IMR-90 (cell line): Measurements from ENCODE around the gene THADA. TPM values are rescaled to one million over a fixed set of nuclear protein-coding genes. Genes with fewer than 3 reads are reported as not detected.

Experiments used
- ATAC-seq: fragments of 200-7000 bp; cut with Tn5 transposase; 2 replicates; pipeline ENCODE4 v1.9.1; 2020; ENCODE audit warnings: low read depth, mild to moderate bottlenecking, moderate library complexity
- BruUV-seq: library from RNA; stranded (reverse); fragments of 400-500 nt; replicated peaks from 2 replicates; lab custom pipeline; 2021; lab: Mats Ljungman, UMichigan
- CTCF ChIA-PET: fragments of 300-600 bp; formaldehyde crosslinking; extraction: SDS; loops from one replicate; lab custom pipeline; 2021; ENCODE audit warnings: antibody characterized with exemption; lab: Yijun Ruan, JAX
- POLR2A ChIA-PET: fragments of 300-600 bp; sonication (Branson Sonifier 250); formaldehyde crosslinking; loops from one replicate; lab custom pipeline; 2022; ENCODE audit warnings: antibody characterized with exemption; ENCODE audit not compliant: unreplicated experiment; lab: Charles Lee
- DNase-seq: peaks from one replicate; pipeline ENCODE4 v3.0.0; 2013
- H2AFZ ChIP-seq: replicated peaks from 2 replicates; pipeline ENCODE3; 2013; ENCODE audit warnings: low read length, mild to moderate bottlenecking; ENCODE audit not compliant: poor library complexity
- H2AK5ac ChIP-seq: 2 replicates; pipeline ENCODE4 v1.6.1; 2013; ENCODE audit warnings: low read depth, low read length, inconsistent platforms
- H2AK9ac ChIP-seq: replicated peaks from 2 replicates; pipeline ENCODE3; 2013; ENCODE audit warnings: mild to moderate bottlenecking, low read depth, low read length, moderate library complexity; ENCODE audit not compliant: poor library complexity
- H2BK120ac ChIP-seq: 2 replicates; pipeline ENCODE4 v1.6.1; 2013; ENCODE audit warnings: low read depth, low read length, inconsistent platforms
- H2BK15ac ChIP-seq: 3 replicates; pipeline ENCODE4 v1.6.1; 2013; ENCODE audit warnings: low read depth, low read length, inconsistent platforms
- H2BK20ac ChIP-seq: 2 replicates; pipeline ENCODE4 v1.6.1; 2013; ENCODE audit warnings: low read depth, mild to moderate bottlenecking, inconsistent platforms, low read length, moderate library complexity
- H2BK5ac ChIP-seq: 2 replicates; pipeline ENCODE4 v1.6.1; 2013; ENCODE audit warnings: mild to moderate bottlenecking, low read depth, low read length, inconsistent platforms; ENCODE audit not compliant: poor library complexity, severe bottlenecking
- H3K14ac ChIP-seq: replicated peaks from 2 replicates; pipeline ENCODE4 v1.6.1; 2013; ENCODE audit warnings: low read depth, low read length, inconsistent platforms
- H3K18ac ChIP-seq: 2 replicates; pipeline ENCODE4 v1.6.1; 2013; ENCODE audit warnings: low read depth, low read length, control low read depth
- H3K23ac ChIP-seq: 2 replicates; pipeline ENCODE4 v1.6.1; 2013; ENCODE audit warnings: low read depth, low read length, inconsistent platforms
- H3K27ac ChIP-seq: 2 replicates; pipeline ENCODE4 v1.5.1; 2013; ENCODE audit warnings: mild to moderate bottlenecking, control low read depth, low read length; ENCODE audit not compliant: insufficient read depth
- H3K27me3 ChIP-seq: 2 replicates; pipeline ENCODE4 v1.6.1; 2013; ENCODE audit warnings: low read length; ENCODE audit not compliant: control insufficient read depth, insufficient read depth
- H3K36me3 ChIP-seq: 2 replicates; pipeline ENCODE4 v1.6.1; 2013; ENCODE audit warnings: low read length, mixed read lengths; ENCODE audit not compliant: control insufficient read depth, insufficient read depth
- H3K4ac ChIP-seq: 2 replicates; pipeline ENCODE4 v1.6.1; 2013; ENCODE audit warnings: low read depth, low read length, inconsistent platforms
- H3K4me1 ChIP-seq: 2 replicates; pipeline ENCODE4 v1.6.1; 2013; ENCODE audit warnings: low read length, mixed read lengths; ENCODE audit not compliant: control insufficient read depth, insufficient read depth
- H3K4me2 ChIP-seq: 2 replicates; pipeline ENCODE4 v1.6.1; 2013; ENCODE audit warnings: low read depth, mild to moderate bottlenecking, control low read depth, low read length, moderate library complexity
- H3K4me3 ChIP-seq: 2 replicates; pipeline ENCODE4 v1.5.1; 2013; ENCODE audit warnings: low read depth, mild to moderate bottlenecking, control low read depth, low read length, moderate library complexity; ENCODE audit not compliant: insufficient read depth
- H3K56ac ChIP-seq: 2 replicates; pipeline ENCODE4 v1.6.1; 2013; ENCODE audit warnings: low read length, inconsistent platforms; ENCODE audit not compliant: insufficient read depth; ENCODE audit errors: extremely low read depth
- H3K79me1 ChIP-seq, 2 experiments: 2 replicates each; pipeline ENCODE4 v1.6.1; 2013; ENCODE audit warnings: low read length in 2 of 2, inconsistent platforms in 1 of 2, low read depth in 1 of 2
- H3K9ac ChIP-seq: 2 replicates; pipeline ENCODE4 v1.6.1; 2013; ENCODE audit warnings: low read depth, low read length, control low read depth
- H3K9me1 ChIP-seq: 2 replicates; pipeline ENCODE4 v1.6.1; 2013; ENCODE audit warnings: low read length, inconsistent platforms; ENCODE audit not compliant: insufficient read depth
- H3K9me3 ChIP-seq: 2 replicates; pipeline ENCODE4 v1.6.1; 2013; ENCODE audit warnings: low read length; ENCODE audit not compliant: control insufficient read depth, insufficient read depth
- H4K20me1 ChIP-seq: 2 replicates; pipeline ENCODE4 v1.6.1; 2013; ENCODE audit warnings: low read length, inconsistent platforms; ENCODE audit not compliant: insufficient read depth
- H4K5ac ChIP-seq: 2 replicates; pipeline ENCODE4 v1.6.1; 2013; ENCODE audit warnings: mild to moderate bottlenecking, low read depth, low read length, control low read depth
- H4K8ac ChIP-seq, 2 experiments: 2 replicates each; pipeline ENCODE4 v1.6.1; 2013; ENCODE audit warnings: low read depth in 2 of 2, low read length in 2 of 2, control low read depth in 1 of 2, inconsistent platforms in 1 of 2
- H4K91ac ChIP-seq: 2 replicates; pipeline ENCODE4 v1.6.1; 2013; ENCODE audit warnings: low read depth, low read length, inconsistent platforms; ENCODE audit not compliant: insufficient read depth
- NFE2L2 ChIP-seq: fragments of 150-350 bp; IDR thresholded peaks from 2 replicates; pipeline ENCODE4 v1.6.1; 2016; ENCODE audit warnings: low read depth, mild to moderate bottlenecking, low read length
- dilution Hi-C: fragments of 300-500 bp; cut with HindIII; formaldehyde crosslinking; loops from one replicate; pipeline ENCODE4 v1.14.3; 2018; ENCODE audit warnings: low sequenced_read_pairs; ENCODE audit not compliant: unreplicated experiment
- in situ Hi-C: fragments of 300-500 bp; cut with MboI; formaldehyde crosslinking; loops from 3 replicates; pipeline ENCODE4 v1.14.3; 2019; ENCODE audit warnings: low sequenced_read_pairs, inconsistent platforms, mixed read lengths
- intact Hi-C: fragments of 100-400 bp; cut with micrococcal nuclease; formaldehyde crosslinking; loops from 2 replicates; pipeline ENCODE4 v1.10.0; 2022
- polyA plus RNA-seq, 3 experiments: library from polyadenylated mRNA; depleted of rRNA; stranded (reverse); fragments of >200 nt; gene quantifications; 2 replicates each; pipeline ENCODE4 v1.2.3, GENCODE V29; 2012; ENCODE audit warnings: low replicate concordance in 1 of 3
- total RNA-seq: library from RNA; depleted of rRNA; stranded (reverse); fragments of >200 nt; gene quantifications from 2 replicates; pipeline ENCODE4 v1.2.3, GENCODE V29; 2012

The THADA gene
- total and polyA plus RNA-seq, 2 of the 4 experiments (the other 2 are of a cell fraction) = 10.5 to 21.3 TPM

DNA sequence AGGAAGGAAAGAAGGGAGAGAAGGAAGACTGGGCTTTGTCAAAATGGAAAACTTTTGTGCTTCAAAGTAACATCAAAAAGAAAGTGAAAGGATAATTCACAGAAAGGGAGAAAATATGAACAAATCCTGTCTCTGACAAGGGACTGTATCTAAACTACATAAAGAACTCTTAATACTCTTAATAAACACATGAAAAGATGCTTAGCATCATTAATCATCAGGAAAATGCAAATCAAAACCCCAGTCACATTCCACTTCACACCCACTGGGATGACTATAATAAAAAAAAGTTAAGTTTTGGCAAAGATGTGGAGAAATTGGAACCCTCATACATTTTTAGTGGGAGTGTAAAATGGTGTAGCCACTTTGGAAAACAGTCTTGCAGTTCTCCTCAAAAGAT lies 357.7 kb downstream of the THADA start:
- dilution Hi-C loops (no loop called here), intact Hi-C loops (no loop called here), in situ Hi-C loops (loop anchor here (10.0 kb wide), 1 partner anchor 383 kb away; no protein-coding TSS in a partner anchor)
- Histone ChIP-seq H3K9ac (no peak overlapping the region), H2BK20ac (no peak overlapping the region), H4K5ac (no peak overlapping the region), H3K27me3 (no peaks in the 10 kb centered on the region), H3K4me2 (no peak overlapping the region; the same call in 1 of the 2 replicates), H4K20me1 (no peaks in the 10 kb centered on the region; the same call in 1 of the 2 replicates), H3K4me1 (no peaks in the 10 kb centered on the region), H3K36me3 (no peaks in the 10 kb centered on the region), H3K79me1 (no peaks in the 10 kb centered on the region), H3K4me3 (no peak overlapping the region), H2BK15ac (no peak overlapping the region), H3K9me3 (no peaks in the 10 kb centered on the region), H4K91ac (no peak overlapping the region), H3K14ac (no peak overlapping the region), H4K8ac (no peak overlapping the region), H3K56ac (no peak overlapping the region), H2AK9ac (no peak overlapping the region), H2BK120ac (no peak overlapping the region), H3K18ac (no peak overlapping the region), H3K9me1 (no peaks in the 10 kb centered on the region), H3K4ac (no peak overlapping the region), H3K27ac (no peak overlapping the region), H2BK5ac (no peak overlapping the region), H2AK5ac (no peak overlapping the region), H3K23ac (no peak overlapping the region), H2AFZ (no peak overlapping the region)
- DNase-seq = peak; percentile 15
- CTCF ChIA-PET = interaction anchor here (1.4 kb wide), 1 partner anchor 9 kb away, joined by 3 read pairs; no protein-coding TSS in a partner anchor
- POLR2A ChIA-PET = no interaction called here
- no TSS peak for BruUV-seq
- TF ChIP-seq NFE2L2 = no peak
- no peak for ATAC-seq
